Measurements from ENCODE around the gene SSR1.

SSR1 gene

DNA sequence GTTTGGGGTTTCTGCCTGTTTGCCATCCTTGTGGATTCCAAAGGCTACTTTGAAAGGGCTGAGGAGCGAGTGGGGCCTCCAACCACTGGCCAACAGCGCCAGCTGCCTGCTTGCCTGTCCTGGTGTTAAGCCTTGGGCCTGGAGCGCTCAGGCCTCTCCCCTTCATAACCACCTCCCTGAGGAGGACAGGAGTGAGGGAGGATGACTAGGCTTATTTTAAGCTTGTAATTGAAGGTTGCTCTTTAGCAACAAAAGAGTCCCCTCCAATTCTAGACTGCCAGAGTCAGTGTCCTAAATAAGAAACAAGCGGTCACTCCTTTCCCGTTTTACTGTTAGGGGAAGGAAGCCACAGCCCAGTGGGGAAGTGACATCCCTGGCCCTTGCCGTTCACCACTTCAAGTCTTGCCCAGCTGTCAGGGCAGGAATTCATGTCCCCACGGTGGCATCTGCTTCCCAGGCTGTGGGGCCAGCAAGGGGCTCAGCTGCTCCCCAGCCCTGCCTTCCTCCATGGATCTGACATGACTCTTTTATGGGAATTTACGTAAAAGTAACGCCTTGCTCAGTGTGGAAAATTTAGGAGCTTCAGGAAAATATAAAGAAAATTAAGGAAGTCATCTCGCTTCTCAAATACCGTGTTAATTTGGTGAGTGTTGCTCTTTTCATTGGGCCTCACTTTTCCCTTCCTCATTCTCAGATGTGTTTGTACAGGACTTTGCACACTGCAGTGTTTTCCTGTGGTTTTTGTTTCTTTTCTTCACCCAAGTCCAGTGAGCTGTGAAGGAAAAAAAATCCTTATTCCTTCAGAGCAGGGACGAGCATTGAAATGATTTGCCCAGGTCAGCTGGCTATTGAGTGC lies 57.8 kb downstream of the SSR1 start:
- DNase-seq = no peak

DNA sequence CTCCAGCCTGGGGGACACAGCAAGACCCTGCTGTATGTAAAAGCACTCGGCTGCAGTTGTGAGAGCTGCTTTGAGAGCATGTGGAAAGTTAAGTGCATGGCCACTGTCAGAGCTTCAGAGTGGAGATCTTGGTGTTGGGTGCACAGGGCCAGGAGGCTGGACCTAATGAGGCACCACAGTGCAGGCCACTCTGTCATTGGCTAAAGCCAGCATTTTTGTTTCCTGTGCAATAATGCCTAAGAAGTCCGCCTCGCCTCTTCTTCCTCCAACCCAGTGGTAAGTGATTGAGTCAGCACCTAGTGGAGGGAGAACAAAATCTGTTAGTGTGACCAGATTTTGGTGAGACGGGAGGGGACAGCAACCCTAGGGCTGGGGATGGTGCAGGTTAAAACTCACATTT lies 60.6 kb downstream of the SSR1 start:
- no peak for DNase-seq

DNA sequence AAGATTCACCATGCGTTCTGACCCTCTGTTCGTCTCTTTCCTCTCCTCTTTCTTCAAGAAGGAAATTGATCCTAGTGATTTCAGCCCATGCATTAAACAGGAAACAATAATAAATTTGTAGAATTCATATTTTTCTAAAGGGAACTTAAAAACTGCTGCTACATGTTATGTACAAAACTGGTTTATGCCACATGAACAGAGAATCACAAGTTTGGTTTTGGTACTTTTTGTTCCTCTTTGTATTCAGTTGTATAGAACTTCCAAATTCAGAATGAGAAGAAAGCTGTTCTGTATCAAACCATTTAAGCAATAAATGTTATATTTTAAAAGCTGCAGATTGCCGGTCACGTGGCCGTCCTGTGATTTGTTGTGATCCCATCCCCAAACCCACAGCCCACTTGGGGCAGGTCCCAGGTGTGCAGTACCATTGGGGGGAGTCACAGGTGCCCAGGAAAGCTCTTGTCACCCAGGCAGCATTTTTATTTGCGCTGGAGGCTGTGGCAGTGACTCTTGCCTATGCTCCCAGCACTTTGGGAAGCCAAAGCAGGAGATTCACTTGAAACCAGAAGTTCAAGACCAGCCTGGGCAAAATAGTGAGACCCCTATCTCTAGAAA lies 61.2 kb downstream of the SSR1 start:
- no peak for DNase-seq

DNA sequence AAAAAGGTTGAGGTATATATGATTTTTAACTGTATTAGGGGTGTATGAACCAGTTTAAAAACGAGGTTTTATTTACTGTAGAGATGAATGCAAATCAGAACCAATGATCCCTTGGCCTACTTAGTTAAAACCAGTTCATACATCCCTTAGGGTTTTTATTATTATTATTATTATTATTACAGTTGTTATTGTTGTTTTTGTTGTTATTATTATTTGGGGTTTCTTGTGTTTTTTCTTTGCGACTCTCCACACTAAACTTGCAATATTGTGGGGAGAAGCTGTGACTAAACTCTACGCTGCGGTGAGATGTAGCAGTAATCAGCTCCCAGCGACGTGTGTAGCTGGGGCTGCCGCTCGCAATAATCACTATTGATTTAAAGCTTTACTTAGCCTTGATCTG lies 62.2 kb downstream of the SSR1 start:
- no peak for DNase-seq

DNA sequence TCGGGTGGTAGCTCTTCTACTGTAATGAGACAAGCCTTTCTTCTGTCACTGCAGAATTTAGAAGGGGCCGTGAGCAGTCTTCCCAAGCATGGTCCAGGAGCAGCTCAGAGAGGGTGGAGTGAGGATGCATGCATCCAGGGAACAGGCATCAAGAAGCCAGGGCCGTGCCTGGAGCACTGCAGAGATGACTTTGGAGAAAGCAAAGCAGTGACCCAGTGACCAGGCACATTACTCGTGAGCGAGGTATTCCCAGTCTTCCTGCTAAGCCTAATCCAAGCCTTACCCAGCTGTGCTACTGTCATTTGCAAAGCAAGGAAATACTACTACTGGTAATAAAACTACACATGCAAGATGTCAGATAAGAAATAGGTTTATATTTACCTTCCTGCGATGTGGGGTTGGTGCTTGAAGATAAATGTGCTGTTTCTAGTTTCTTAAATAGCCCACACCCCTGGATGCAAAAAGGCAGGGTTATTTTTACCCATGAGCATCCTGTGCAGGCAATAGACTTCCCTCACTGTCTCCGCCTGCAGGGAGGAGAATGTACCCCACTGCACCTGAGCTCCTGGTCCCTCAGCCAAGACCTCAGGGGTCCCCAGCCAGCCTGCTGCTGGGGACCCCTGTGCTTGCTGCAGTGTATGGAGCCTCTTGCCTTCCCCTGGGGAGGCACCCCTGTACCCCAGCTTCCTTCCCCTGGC lies 62.9 kb downstream of the SSR1 start:
- DNase-seq = no peak

DNA sequence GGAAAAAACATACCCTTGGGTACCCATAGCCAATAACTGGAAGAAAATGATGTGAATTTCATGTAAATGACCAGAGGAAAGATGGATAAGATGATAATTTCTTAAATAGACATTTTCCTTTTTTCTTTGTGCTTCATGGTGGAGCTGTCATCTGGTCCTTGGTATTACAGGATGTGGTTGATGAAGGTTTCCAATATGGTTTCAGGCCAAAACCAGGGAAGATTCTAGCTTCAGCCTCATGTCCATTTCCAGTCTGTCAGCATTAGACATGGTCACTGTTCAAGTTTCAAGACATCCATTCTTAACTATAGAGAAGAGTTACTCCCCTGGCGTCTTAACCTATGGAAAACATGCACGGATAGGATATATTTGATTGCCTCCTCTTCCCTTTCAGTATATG lies 63.6 kb downstream of the SSR1 start:
- no peak for DNase-seq

DNA sequence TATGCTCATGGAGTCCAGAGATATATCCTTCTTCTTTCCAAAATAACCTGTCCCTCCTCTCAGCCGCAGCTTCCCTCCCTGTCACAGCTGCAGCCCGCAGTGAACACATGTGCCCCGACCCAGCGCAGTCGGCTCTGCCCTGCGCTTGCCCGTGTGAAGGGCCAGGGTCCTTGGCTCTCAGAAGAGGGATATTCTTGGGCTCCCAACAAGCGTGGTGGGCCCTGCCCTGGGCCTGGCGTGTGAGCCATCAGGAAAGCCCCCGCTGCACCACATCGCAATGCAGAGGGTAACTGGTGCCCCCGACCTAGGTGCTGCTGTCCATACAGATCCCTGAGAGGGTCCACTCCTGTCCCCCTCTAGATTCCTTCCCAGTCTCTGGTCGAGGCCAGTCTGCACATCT lies 65.2 kb downstream of the SSR1 start:
- DNase-seq = no peak

DNA sequence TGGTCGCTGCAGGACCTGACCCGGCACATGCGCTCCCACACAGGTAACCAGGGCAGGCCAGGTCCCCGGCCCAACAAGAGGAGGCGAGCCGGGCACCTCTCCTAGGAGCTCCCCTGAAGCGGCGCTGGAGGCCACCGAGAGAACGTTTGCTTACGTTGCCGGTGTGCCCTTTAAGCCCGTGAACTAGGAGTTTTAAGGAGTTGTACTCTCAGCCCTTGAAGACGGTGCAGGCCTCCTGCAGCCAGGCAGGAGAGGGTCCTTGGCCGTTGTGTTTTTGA lies 65.9 kb downstream of the SSR1 start:
- DNase-seq = no peak

DNA sequence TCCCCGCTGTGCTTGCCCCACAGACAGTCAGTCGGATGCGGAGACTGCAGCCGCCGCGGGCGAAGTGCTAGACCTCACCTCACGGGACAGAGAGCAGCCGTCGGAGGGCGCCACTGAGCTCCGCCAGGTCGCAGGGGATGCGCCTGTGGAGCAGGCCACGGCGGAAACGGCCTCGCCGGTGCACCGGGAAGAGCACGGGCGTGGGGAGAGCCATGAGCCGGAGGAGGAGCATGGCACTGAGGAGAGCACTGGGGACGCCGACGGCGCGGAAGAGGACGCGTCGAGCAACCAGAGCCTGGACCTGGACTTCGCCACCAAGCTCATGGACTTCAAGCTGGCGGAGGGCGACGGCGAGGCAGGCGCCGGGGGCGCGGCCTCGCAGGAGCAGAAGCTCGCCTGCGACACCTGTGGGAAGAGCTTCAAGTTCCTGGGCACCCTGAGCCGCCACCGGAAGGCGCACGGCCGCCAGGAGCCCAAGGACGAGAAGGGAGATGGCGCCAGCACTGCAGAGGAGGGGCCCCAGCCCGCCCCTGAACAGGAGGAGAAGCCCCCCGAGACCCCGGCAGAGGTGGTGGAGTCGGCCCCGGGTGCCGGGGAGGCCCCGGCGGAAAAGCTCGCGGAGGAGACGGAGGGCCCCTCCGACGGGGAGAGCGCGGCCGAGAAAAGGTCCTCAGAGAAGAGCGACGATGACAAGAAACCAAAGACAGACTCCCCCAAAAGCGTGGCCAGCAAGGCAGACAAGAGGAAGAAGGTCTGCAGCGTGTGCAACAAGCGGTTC lies 66.4 kb downstream of the SSR1 start:
- no peak for DNase-seq

DNA sequence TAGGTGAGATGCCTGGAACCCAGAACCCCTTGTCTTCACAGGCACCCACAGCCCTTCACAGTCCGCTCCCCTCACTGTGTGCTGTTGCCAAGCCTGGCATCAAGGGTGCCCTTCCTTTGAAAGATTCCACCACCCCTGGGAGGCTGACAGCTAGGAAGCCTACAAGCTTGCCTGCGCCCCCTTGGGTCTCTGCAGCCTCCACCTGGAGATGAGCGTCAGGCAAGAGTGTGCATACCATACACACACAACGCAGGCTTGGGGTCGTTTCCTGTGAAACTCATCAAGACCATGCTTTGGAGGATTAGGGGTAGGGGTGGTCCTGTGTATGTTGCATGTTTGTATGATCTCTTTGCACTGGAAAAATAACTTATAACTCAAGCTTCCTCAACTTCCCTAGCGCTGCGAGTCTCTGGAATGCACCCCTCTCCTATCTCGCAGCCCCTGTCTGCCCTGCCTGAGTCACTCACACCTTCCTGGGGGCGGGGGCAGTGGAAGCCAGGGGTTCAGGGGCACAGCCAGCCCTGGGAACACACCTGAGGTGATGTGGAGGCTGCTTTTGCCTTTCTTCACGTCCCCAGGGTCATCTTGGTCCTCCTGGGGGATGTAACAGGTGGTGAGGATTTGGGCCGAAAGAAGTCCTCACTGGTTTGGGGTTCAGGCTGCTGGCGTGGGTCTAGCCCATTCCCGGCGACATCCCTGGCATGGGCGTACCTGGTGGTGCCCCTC lies 67.2 kb downstream of the SSR1 start:
- DNase-seq = no peak

DNA sequence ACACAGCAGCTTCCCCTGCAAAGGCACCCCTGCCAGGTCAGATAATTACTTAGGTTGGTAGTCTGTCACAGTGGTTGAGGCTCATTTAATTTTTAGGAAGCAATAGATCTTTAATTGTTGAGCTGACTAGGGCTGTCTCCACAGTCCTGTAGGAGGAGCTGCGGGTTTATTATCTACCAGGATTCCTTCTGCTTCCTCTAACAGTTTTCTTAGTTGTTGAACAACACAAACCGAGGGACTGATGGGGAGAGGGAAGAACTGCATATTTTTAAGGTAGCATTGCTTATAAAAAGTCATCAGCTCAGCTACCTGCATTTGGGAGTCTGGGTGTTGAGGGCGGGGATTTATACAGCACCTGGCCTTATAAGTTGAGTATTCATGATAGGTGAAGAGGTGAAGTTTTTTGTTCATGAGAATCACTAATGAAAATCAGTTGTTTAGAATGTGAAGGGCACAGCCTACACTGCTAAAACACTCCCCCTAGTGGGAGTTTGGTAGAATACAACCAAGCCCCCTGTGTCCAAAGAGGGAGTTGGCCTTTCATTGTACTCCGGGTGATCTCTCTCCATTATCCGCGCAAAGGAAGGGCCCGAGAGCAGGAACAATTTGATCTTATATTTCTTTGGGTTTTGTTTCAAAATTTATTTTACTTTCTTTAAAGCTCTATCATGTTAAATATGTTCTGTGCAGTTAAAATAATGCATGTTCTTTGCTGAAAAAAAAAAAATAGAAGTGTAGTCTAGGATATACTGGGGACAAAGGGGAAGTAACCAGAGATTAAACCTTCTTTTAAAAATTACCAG lies 69.6 kb downstream of the SSR1 start:
- DNase-seq = peak; percentile 60

DNA sequence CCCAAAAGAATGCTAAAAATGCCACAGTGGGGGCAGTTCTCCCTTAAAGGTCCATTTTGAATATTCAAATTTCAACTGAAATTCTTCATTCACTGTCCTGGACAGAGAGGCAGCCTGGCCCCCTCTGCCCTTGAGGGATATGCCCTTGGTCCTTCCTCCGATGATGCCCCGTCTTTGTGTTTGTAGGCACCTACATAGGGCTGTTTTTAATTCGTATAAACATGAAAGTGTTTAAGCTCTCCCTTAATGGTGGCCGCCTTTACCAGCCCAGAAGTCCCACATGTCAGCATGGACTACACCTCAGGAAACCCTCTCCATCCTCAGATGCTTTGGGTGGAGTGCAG lies 70.2 kb downstream of the SSR1 start:
- no peak for DNase-seq

DNA sequence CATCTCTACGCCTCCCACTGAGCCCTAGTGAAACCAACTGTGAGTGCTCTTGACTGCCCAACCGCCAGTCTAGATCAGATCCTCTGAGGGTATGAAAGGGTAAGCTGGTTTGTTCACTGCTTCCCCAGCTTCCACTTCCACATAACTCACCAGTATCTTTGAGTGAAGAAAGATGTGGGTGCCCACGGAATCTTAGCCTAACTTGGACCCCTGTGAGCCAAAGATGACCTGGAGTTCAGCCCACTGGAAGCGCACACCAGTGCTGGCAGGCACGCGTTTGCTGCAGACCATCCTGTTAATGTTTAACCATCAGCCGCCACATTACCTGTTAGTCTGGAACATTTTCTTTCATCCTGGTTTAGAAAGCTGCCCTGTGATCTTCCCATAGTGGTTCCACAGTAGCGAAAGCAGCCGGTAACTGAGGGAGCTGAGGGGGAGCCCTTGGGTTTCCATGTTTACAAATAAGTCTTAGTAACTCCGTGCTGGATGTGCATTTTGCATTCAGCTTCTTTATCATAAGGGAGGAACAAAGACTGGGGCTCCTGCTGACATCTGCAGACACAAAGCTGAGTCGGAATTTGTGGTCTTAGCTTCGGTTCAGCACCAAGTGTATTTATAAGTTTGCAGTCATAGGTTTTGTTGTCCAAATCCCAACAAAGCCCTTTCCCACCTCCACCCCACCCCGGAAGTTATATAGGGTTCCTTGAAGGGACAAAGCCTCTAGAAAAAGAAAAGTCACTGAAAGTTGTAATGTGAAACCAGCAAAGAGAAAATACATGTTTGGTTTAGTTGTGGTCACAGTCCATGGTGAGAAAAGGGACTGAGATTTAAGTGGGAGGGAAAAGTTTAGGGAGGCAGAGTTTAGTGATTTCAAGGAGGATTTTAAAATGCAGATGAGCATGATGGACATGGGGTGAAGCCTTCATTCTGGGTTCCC lies 71.0 kb downstream of the SSR1 start:
- DNase-seq = no peak

DNA sequence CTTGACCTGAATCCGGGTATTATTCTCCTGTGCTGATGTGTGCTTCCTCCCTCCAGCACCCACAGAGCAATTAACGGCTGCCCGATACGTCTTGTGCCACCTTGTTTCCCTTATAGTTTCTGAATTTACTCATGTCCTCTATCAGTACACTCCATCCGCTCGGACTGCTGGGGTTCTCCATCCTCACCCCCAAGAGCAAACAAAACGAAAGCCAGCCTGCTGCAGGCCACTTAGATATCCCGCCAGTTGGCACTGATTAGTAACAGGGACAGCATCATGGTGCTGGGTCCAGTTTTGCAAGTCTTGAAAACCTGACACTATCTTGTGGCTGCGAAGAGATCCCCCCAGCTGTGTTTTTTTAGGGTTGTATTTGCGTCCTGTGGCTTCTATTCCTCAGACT lies 71.8 kb downstream of the SSR1 start:
- DNase-seq = no peak

DNA sequence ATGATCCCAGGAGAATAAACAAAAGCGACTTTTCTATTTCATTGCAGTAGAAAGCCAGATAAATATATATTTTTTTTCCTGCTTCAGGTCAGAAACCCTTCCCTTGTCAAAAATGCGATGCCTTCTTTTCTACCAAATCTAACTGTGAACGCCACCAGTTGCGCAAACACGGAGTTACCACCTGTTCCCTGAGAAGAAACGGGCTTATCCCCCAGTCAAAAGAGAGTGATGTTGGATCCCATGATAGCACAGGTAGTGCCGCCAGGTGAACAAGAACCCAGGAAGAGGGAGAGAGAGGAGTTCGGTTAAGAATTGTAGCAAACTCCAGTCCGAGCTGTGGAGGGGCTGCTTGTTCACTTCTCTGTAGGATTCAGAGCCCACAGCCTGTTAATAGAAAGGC lies 72.6 kb downstream of the SSR1 start:
- DNase-seq = no peak

DNA sequence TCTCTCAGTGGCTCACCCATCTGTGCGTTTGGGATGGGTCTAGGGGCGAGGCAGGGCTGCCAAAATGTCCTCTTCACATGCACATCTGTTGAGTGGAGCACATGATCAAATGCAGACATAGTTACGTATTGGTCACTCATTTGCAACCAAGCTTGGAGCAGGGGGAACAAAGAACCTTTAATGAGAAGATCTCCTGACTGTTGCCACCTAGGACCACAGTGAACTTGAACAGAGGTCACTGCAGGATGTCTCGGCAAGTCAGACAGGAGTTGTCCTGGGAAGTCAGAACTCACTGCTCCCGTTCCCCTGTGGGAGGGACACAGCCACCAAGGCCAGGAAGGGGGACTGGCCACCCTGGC lies 73.4 kb downstream of the SSR1 start:
- DNase-seq = no peak

DNA sequence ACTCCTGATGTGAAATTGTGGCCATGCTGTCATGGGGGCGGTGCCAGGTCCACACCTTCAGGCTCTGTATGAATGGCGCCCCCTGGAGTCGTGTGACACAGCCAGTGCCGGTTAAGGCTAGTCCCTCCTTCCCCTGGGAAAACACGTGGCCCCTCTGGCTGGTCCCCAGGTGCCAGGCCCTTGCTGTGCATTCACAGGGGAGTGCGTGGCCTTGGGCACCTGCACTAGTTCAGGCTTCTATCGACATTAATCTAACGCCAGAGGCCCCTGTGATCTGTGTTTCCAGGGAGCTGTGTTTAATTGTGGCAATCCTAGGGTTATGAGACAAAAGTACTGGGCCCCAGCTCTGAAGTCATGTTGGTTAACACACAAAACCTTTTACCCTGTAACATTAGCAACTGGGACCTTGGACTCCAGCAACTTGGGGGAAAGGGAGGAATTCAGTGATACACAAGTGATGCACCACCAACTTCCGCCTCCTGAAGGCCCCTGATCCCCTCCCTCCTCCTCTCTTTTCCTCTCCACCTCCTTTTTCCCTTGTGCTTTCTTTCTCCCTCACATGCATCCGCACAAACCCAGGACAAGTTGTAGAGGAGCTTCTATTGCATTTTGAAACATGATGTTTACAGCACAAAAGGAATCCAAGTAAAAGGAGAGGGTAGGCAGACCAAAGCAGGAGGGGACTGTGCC lies 74.0 kb downstream of the SSR1 start:
- peak; percentile 61 for DNase-seq

DNA sequence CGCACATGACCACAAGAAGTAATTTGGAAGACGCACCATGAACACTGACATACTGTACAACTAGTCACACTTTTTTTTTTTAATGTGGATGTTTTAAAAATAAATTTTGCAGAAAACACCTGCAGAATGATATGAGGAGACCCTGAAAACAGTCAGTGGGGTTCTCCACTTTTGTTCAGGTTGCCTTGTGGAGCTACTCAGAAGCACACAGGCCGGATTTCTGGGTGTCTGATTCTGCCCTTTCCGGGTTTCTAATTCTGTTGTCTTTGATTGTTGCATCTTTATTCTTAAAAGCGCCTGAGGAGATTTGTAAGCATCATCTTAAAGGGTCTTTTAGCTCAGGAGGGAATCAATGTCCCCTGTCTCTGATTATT lies 74.5 kb downstream of the SSR1 start:
- no peak for DNase-seq

DNA sequence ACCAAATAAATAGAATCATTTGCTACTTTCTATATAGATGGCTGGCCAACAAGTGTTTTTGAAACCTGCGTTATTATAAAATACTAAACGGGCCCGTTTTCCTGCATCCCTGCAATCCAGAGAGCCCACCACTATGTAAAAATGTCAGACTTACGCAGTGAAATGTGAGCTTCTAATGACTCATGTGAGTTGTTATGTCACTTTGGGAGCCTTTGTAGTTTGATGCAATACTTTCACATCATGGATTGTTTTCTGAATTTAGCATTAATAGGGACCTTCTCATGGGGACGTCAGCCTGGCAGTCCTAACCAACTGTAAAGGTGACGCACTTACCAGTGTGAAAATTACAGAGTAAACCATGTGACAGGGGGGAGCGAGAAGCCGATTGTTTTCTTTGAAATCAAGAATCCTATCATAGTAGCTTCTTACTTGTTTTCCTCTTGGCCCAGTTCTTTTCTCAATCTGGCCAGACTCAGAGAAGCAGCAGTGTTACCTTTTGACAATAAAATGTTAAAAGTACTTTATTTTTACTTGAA lies 75.3 kb downstream of the SSR1 start:
- DNase-seq = no peak

Measured in HCEC 1CT (cell line).